ENCODE results near the gene INTS14.

GRCh38 chr15:65535192-65535591 lies 75.7 kb downstream of the INTS14 start:
- TF ChIP-seq POLR2AphosphoS5 (IDR thresholded peaks at IDR 0.05; ENCODE audit: low read depth) (no peak), CTCF (IDR thresholded peaks at IDR 0.05; ENCODE audit: insufficient read depth, low read length) (no peak), SPI1 (IDR thresholded peaks at IDR 0.05; ENCODE audit: borderline replicate concordance, low read depth) (no peak), REST (IDR thresholded peaks at IDR 0.05; ENCODE audit: insufficient replicate concordance, low read depth) (no peak), GABPA (IDR thresholded peaks at IDR 0.05; ENCODE audit: low read depth) (no peak)
